Measurements from ENCODE around the gene TLN1.

GRCh38 chr9:35717132-35717870 lies 14.7 kb downstream of the TLN1 start:
- no peak for TF ChIP-seq CTCF (IDR thresholded peaks at IDR 0.05 in 8 of 11, conservative IDR thresholded peaks at IDR 0.05 in 3 of 11)
- TF ChIP-seq POLR2AphosphoS5 (IDR thresholded peaks at IDR 0.05), result peak in 2 of 3 donors; percentile 8 to 51
- no peak for TF ChIP-seq POLR2A (IDR thresholded peaks at IDR 0.05)

All from spleen (tissue), 7 donors.